GM23338 (cell line): ENCODE measurements around the gene KLKB1. TPM values are rescaled to one million over a fixed set of nuclear protein-coding genes. Genes with fewer than 3 reads are reported as not detected.

ENCODE experiments used
- ATAC-seq: fragments of 200-7000 bp; cut with Tn5 transposase; 3 replicates; pipeline ENCODE4 v1.9.1; 2020
- DNase-seq: peaks from one replicate; pipeline ENCODE4 v3.0.0-alpha.2; 2015; ENCODE audit warnings: low spot score
- H2AFZ ChIP-seq: fragments of 200-600 bp; sonication (generic); 2 replicates; pipeline ENCODE4 v1.8.0; 2016; ENCODE audit warnings: antibody characterized with exemption, mild to moderate bottlenecking, moderate library complexity
- H3F3A ChIP-seq: fragments of 200-600 bp; sonication (generic); replicated peaks from 2 replicates; pipeline ENCODE4 v1.8.0; 2017; ENCODE audit warnings: antibody characterized with exemption, mixed run types, low read depth
- H3K27ac ChIP-seq: fragments of 200-600 bp; sonication (generic); 2 replicates; pipeline ENCODE4 v1.6.1; 2016; ENCODE audit warnings: low read depth
- H3K27me3 ChIP-seq: fragments of 200-600 bp; sonication (generic); 2 replicates; pipeline ENCODE4 v1.8.0; 2016; ENCODE audit warnings: mild to moderate bottlenecking, mixed run types, moderate library complexity; ENCODE audit not compliant: insufficient read depth
- H3K36me3 ChIP-seq: fragments of 200-600 bp; sonication (generic); 2 replicates; pipeline ENCODE4 v1.8.0; 2016; ENCODE audit warnings: mild to moderate bottlenecking; ENCODE audit not compliant: insufficient read depth
- H3K4me1 ChIP-seq: fragments of 200-600 bp; sonication (generic); 2 replicates; pipeline ENCODE4 v1.8.0; 2016; ENCODE audit warnings: mild to moderate bottlenecking, moderate library complexity; ENCODE audit not compliant: insufficient read depth
- H3K4me2 ChIP-seq: fragments of 200-600 bp; sonication (generic); 2 replicates; pipeline ENCODE4 v1.7.1; 2017; ENCODE audit warnings: mixed run types
- H3K4me3 ChIP-seq: fragments of 200-600 bp; sonication (generic); 2 replicates; pipeline ENCODE4 v1.6.1; 2016; ENCODE audit warnings: mixed run types
- H3K79me2 ChIP-seq: fragments of 200-600 bp; sonication (generic); replicated peaks from 2 replicates; pipeline ENCODE4 v1.8.0; 2017; ENCODE audit warnings: mild to moderate bottlenecking; ENCODE audit not compliant: insufficient read depth
- H3K9me2 ChIP-seq: fragments of 200-600 bp; sonication (generic); 2 replicates; pipeline ENCODE4 v1.8.0; 2017; ENCODE audit not compliant: insufficient read depth
- H4K20me1 ChIP-seq: fragments of 200-600 bp; sonication (generic); replicated peaks from 2 replicates; pipeline ENCODE4 v1.8.0; 2017; ENCODE audit warnings: mild to moderate bottlenecking; ENCODE audit not compliant: insufficient read depth
- H3K27ac Mint-ChIP-seq: 2 replicates; pipeline ENCODE4 v1.8.0; 2020; ENCODE audit warnings: inconsistent platforms, mild to moderate bottlenecking, moderate library complexity, mixed read lengths
- H3K27me3 Mint-ChIP-seq: 3 replicates; pipeline ENCODE4 v1.8.0; 2022; ENCODE audit warnings: low read depth, mild to moderate bottlenecking, moderate library complexity, mixed read lengths, inconsistent platforms; ENCODE audit not compliant: insufficient read depth, poor library complexity
- H3K36me3 Mint-ChIP-seq: 3 replicates; pipeline ENCODE4 v1.8.0; 2021; ENCODE audit warnings: low read depth, mild to moderate bottlenecking, inconsistent platforms, moderate library complexity, mixed read lengths
- H3K4me1 Mint-ChIP-seq: 3 replicates; pipeline ENCODE4 v1.8.0; 2020; ENCODE audit warnings: mild to moderate bottlenecking, inconsistent platforms, mixed read lengths
- H3K4me3 Mint-ChIP-seq: 3 replicates; pipeline ENCODE4 v1.8.0; 2021; ENCODE audit warnings: moderate library complexity, mild to moderate bottlenecking, inconsistent platforms, mixed read lengths
- H3K9me3 Mint-ChIP-seq: 3 replicates; pipeline ENCODE4 v1.8.0; 2020; ENCODE audit warnings: moderate library complexity, mild to moderate bottlenecking, inconsistent platforms, mixed read lengths
- CREB1 ChIP-seq: fragments of 250-450 bp; sonication (Bioruptor Pico); IDR thresholded peaks from 2 replicates; pipeline ENCODE4 v1.5.0; 2020; ENCODE audit warnings: low read depth, mild to moderate bottlenecking, moderate library complexity
- CTCF ChIP-seq, 2 experiments: fragments of 200-600 bp in 1 of 2; sonication (generic) in 1 of 2; conservative IDR thresholded peaks; 2 replicates each; pipeline versions ENCODE4 v1.5.1 to v1.6.1; 2016 to 2017; ENCODE audit warnings: antibody characterized with exemption in 2 of 2, low read depth in 2 of 2, mild to moderate bottlenecking in 2 of 2, moderate library complexity in 1 of 2
- EZH2 ChIP-seq: fragments of 200-600 bp; sonication (generic); IDR thresholded peaks from one replicate; pipeline ENCODE4 v1.8.0; 2017; ENCODE audit warnings: antibody characterized with exemption, mild to moderate bottlenecking, low read depth; ENCODE audit not compliant: unreplicated experiment
- EZH2phosphoT487 ChIP-seq: fragments of 200-600 bp; sonication (generic); IDR thresholded peaks from one replicate; pipeline ENCODE4 v1.8.1; 2018; ENCODE audit warnings: antibody characterized with exemption; ENCODE audit not compliant: unreplicated experiment
- JUNB ChIP-seq: IDR thresholded peaks from one replicate; pipeline ENCODE4 v1.6.1; 2016; ENCODE audit warnings: antibody characterized with exemption; ENCODE audit not compliant: unreplicated experiment
- NANOG ChIP-seq: IDR thresholded peaks from 2 replicates; pipeline ENCODE4 v1.6.1; 2016; ENCODE audit warnings: antibody characterized with exemption, borderline replicate concordance
- POLR2AphosphoS5 ChIP-seq: IDR thresholded peaks from 2 replicates; pipeline ENCODE4 v1.6.1; 2016; ENCODE audit warnings: antibody characterized with exemption, low read depth
- STAT1 ChIP-seq: IDR thresholded peaks from one replicate; pipeline ENCODE4 v1.6.1; 2016; ENCODE audit warnings: antibody characterized with exemption; ENCODE audit not compliant: unreplicated experiment
- ZNF114 ChIP-seq: fragments of 250-450 bp; sonication (Bioruptor Pico); IDR thresholded peaks from 2 replicates; pipeline ENCODE4 v1.5.0; 2020; ENCODE audit warnings: mild to moderate bottlenecking, moderate library complexity
- ZNF331 ChIP-seq: fragments of 250-450 bp; sonication (Bioruptor Pico); IDR thresholded peaks from 2 replicates; pipeline ENCODE4 v1.5.0; 2020; ENCODE audit warnings: low read depth, mild to moderate bottlenecking, moderate library complexity
- long read RNA-seq: library from polyadenylated mRNA; unstranded; transcript quantifications from one replicate; pipeline ENCODE4 v2.0.0, GENCODE V29; 2020; ENCODE audit not compliant: unreplicated experiment
- polyA plus RNA-seq: library from polyadenylated mRNA; unstranded; fragments of >200 nt; fragmentation: Nextera tagmentation; extraction: Ambion mirVana; gene quantifications from 2 replicates; pipeline ENCODE4 v1.2.1, GENCODE V29; 2016
- total RNA-seq: library from RNA; depleted of rRNA; stranded (reverse); fragments of >200 nt; shearing (Covaris generic); gene quantifications from 2 replicates; pipeline ENCODE4 v1.2.3, GENCODE V29; 2014; rRNA removed
- TF ChIP-seq, protein P1 (sequence below): IDR thresholded peaks from one replicate; pipeline ENCODE4 v1.6.1; 2018; ENCODE audit warnings: antibody characterized with exemption; ENCODE audit not compliant: unreplicated experiment
- TF ChIP-seq, protein P2 (sequence below): fragments of 250-450 bp; sonication (Bioruptor Pico); IDR thresholded peaks from 2 replicates; pipeline ENCODE4 v1.5.0; 2020; ENCODE audit warnings: mild to moderate bottlenecking, moderate library complexity
- TF ChIP-seq, protein P3 (sequence below): IDR thresholded peaks from 2 replicates; pipeline ENCODE4 v1.6.1; 2016; ENCODE audit warnings: antibody characterized with exemption

KLKB1 gene
- 10.9 and 22.7 TPM in 2 replicates for total RNA-seq
- polyA plus RNA-seq: 6.2 and 8.6 TPM in 2 replicates
- long read RNA-seq, partial matches to known transcripts: 7 of 14 reads
- long read RNA-seq, other reads (novel, unspliced or antisense): 7 of 14 reads

GRCh38 chr4:186227221-186227620, at the start of gene KLKB1:
KLKB1 (plus strand) TSS chr4:186227507; CDS start chr4:186228196, 689 bp downstream.
- Mint-ChIP-seq H3K4me3 (no peak within 1 kb of the TSS), H3K4me1 (peaks cover 18% of the 10 kb centered on the region; the same call in 2 of the 3 replicates), H3K36me3 (peaks cover 46% of the 10 kb centered on the region), H3K27me3 (peaks cover 4% of the 10 kb centered on the region), H3K27ac (no peak within 1 kb of the TSS; the same call in 1 of the 2 replicates), H3K9me3 (peaks cover 49% of the 10 kb centered on the region)
- H3K79me2 ChIP-seq: no peaks in the 10 kb centered on the region
- H3K4me2 ChIP-seq: peak within 1 kb of the TSS; percentile 48; the same call in 1 of the 2 replicates
- no peak for TF ChIP-seq POLR2AphosphoS5
- TF ChIP-seq, protein P1, sequence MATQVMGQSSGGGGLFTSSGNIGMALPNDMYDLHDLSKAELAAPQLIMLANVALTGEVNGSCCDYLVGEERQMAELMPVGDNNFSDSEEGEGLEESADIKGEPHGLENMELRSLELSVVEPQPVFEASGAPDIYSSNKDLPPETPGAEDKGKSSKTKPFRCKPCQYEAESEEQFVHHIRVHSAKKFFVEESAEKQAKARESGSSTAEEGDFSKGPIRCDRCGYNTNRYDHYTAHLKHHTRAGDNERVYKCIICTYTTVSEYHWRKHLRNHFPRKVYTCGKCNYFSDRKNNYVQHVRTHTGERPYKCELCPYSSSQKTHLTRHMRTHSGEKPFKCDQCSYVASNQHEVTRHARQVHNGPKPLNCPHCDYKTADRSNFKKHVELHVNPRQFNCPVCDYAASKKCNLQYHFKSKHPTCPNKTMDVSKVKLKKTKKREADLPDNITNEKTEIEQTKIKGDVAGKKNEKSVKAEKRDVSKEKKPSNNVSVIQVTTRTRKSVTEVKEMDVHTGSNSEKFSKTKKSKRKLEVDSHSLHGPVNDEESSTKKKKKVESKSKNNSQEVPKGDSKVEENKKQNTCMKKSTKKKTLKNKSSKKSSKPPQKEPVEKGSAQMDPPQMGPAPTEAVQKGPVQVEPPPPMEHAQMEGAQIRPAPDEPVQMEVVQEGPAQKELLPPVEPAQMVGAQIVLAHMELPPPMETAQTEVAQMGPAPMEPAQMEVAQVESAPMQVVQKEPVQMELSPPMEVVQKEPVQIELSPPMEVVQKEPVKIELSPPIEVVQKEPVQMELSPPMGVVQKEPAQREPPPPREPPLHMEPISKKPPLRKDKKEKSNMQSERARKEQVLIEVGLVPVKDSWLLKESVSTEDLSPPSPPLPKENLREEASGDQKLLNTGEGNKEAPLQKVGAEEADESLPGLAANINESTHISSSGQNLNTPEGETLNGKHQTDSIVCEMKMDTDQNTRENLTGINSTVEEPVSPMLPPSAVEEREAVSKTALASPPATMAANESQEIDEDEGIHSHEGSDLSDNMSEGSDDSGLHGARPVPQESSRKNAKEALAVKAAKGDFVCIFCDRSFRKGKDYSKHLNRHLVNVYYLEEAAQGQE: no peak
- TF ChIP-seq CREB1 (CRISPR knock-in tag): no peak
- no peak for TF ChIP-seq EZH2phosphoT487
- TF ChIP-seq, protein P2, sequence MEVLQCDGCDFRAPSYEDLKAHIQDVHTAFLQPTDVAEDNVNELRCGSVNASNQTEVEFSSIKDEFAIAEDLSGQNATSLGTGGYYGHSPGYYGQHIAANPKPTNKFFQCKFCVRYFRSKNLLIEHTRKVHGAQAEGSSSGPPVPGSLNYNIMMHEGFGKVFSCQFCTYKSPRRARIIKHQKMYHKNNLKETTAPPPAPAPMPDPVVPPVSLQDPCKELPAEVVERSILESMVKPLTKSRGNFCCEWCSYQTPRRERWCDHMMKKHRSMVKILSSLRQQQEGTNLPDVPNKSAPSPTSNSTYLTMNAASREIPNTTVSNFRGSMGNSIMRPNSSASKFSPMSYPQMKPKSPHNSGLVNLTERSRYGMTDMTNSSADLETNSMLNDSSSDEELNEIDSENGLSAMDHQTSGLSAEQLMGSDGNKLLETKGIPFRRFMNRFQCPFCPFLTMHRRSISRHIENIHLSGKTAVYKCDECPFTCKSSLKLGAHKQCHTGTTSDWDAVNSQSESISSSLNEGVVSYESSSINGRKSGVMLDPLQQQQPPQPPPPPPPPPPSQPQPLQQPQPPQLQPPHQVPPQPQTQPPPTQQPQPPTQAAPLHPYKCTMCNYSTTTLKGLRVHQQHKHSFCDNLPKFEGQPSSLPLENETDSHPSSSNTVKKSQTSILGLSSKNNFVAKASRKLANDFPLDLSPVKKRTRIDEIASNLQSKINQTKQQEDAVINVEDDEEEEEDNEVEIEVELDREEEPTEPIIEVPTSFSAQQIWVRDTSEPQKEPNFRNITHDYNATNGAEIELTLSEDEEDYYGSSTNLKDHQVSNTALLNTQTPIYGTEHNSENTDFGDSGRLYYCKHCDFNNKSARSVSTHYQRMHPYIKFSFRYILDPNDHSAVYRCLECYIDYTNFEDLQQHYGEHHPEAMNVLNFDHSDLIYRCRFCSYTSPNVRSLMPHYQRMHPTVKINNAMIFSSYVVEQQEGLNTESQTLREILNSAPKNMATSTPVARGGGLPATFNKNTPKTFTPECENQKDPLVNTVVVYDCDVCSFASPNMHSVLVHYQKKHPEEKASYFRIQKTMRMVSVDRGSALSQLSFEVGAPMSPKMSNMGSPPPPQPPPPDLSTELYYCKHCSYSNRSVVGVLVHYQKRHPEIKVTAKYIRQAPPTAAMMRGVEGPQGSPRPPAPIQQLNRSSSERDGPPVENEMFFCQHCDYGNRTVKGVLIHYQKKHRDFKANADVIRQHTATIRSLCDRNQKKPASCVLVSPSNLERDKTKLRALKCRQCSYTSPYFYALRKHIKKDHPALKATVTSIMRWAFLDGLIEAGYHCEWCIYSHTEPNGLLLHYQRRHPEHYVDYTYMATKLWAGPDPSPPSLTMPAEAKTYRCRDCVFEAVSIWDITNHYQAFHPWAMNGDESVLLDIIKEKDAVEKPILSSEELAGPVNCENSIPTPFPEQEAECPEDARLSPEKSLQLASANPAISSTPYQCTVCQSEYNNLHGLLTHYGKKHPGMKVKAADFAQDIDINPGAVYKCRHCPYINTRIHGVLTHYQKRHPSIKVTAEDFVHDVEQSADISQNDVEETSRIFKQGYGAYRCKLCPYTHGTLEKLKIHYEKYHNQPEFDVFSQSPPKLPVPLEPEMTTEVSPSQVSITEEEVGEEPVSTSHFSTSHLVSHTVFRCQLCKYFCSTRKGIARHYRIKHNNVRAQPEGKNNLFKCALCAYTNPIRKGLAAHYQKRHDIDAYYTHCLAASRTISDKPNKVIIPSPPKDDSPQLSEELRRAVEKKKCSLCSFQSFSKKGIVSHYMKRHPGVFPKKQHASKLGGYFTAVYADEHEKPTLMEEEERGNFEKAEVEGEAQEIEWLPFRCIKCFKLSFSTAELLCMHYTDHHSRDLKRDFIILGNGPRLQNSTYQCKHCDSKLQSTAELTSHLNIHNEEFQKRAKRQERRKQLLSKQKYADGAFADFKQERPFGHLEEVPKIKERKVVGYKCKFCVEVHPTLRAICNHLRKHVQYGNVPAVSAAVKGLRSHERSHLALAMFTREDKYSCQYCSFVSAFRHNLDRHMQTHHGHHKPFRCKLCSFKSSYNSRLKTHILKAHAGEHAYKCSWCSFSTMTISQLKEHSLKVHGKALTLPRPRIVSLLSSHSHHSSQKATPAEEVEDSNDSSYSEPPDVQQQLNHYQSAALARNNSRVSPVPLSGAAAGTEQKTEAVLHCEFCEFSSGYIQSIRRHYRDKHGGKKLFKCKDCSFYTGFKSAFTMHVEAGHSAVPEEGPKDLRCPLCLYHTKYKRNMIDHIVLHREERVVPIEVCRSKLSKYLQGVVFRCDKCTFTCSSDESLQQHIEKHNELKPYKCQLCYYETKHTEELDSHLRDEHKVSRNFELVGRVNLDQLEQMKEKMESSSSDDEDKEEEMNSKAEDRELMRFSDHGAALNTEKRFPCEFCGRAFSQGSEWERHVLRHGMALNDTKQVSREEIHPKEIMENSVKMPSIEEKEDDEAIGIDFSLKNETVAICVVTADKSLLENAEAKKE (CRISPR knock-in tag): no peak
- TF ChIP-seq, protein P3, sequence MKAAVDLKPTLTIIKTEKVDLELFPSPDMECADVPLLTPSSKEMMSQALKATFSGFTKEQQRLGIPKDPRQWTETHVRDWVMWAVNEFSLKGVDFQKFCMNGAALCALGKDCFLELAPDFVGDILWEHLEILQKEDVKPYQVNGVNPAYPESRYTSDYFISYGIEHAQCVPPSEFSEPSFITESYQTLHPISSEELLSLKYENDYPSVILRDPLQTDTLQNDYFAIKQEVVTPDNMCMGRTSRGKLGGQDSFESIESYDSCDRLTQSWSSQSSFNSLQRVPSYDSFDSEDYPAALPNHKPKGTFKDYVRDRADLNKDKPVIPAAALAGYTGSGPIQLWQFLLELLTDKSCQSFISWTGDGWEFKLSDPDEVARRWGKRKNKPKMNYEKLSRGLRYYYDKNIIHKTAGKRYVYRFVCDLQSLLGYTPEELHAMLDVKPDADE: no peak
- no peak for TF ChIP-seq STAT1
- TF ChIP-seq CTCF (conservative IDR thresholded peaks at IDR 0.05; ENCODE audit: low read depth in 2 of 2): no peak
- TF ChIP-seq JUNB: no peak
- TF ChIP-seq ZNF331 (CRISPR knock-in tag): no peak
- no peak for TF ChIP-seq EZH2
- TF ChIP-seq ZNF114 (CRISPR knock-in tag): no peak
- TF ChIP-seq NANOG: no peak
- no peaks in the 10 kb centered on the region for H3F3A ChIP-seq
- DNase-seq (no peak), ATAC-seq (no peak)
- H3K27ac ChIP-seq: 0 out of 2 replicates have a peak within 1 kb of the TSS, but pooled peaks have one; percentile 22
- peaks cover 3% of the 10 kb centered on the region; the same call in 1 of the 2 replicates for H3K9me2 ChIP-seq
- no peak within 1 kb of the TSS for H3K4me3 ChIP-seq
- H3K4me1 ChIP-seq: 0 out of 2 replicates have a peak, but pooled peaks cover 14% of the 10 kb centered on the region
- no peaks in the 10 kb centered on the region for H3K27me3 ChIP-seq
- no peaks in the 10 kb centered on the region for H4K20me1 ChIP-seq
- H3K36me3 ChIP-seq: peaks cover 24% of the 10 kb centered on the region
- 0 out of 2 replicates have a peak within 1 kb of the TSS, but pooled peaks have one; percentile 5 for H2AFZ ChIP-seq
